Thyroid gland (tissue), 4 donors: ENCODE data around the gene ZNF746. TPM values are rescaled to one million over a fixed set of nuclear protein-coding genes. Genes with fewer than 3 reads are reported as not detected.
"Not testable (repeated sequence)": the region's sequence is repeated elsewhere in the genome, so short reads cannot be mapped to it uniquely, and the experiment has no call there.

Source experiments
- DNase-seq, 2 donors: peaks; one replicate each; pipeline ENCODE4 v3.0.0-alpha.2; 2019
- H3K27ac ChIP-seq, 3 donors: fragments of 200-600 bp; sonication (generic); 1 replicate in 2 of 3; 2 replicates in 1 of 3; pipeline ENCODE4 v1.5.1; 2016 to 2019; ENCODE audit warnings: mild to moderate bottlenecking in 1 of 3, moderate library complexity in 1 of 3
- H3K27me3 ChIP-seq: fragments of 200-600 bp; sonication (generic); one replicate; pipeline ENCODE4 v1.5.1; 2019
- H3K36me3 ChIP-seq, 2 donors: fragments of 200-600 bp; sonication (generic); one replicate each; pipeline ENCODE4 v1.5.1; 2016 to 2019
- H3K4me1 ChIP-seq, 2 donors: fragments of 200-600 bp; sonication (generic); one replicate each; pipeline ENCODE4 v1.5.1; 2017 to 2019
- H3K4me3 ChIP-seq, 3 donors: fragments of 200-600 bp; sonication (generic); replicated peaks in 1 of 3; 1 replicate in 2 of 3; 2 replicates in 1 of 3; pipeline ENCODE4 v1.5.1; 2016; ENCODE audit warnings: mild to moderate bottlenecking in 1 of 3
- H3K9me3 ChIP-seq: fragments of 200-600 bp; sonication (generic); one replicate; pipeline ENCODE4 v1.5.1; 2017
- CTCF ChIP-seq, 6 experiments: fragments of 200-600 bp in 3 of 6; fragments of 450-650 bp in 3 of 6; sonication (generic) in 3 of 6; IDR thresholded peaks; one replicate each; pipeline ENCODE4 v1.5.1; 2016 to 2019; ENCODE audit warnings: antibody characterized with exemption in 6 of 6, mild to moderate bottlenecking in 2 of 6, inconsistent platforms in 1 of 6, moderate library complexity in 1 of 6
- POLR2A ChIP-seq, 2 donors: fragments of 450-650 bp; IDR thresholded peaks; one replicate each; pipeline ENCODE4 v1.6.1; 2017; ENCODE audit warnings: antibody characterized with exemption in 2 of 2, mild to moderate bottlenecking in 2 of 2, moderate library complexity in 1 of 2
- WGBS, 2 donors: methylation state at CpG; one replicate each; pipeline ENCODE4 v1.1.5; 2017; 5-methylcytosine and 5-hydroxymethylcytosine counted together
- intact Hi-C: fragments of 100-400 bp; cut with DNase I; formaldehyde crosslinking; loops from one replicate; pipeline ENCODE4 v1.15.1; 2023
- total RNA-seq, 4 donors: library from RNA; depleted of rRNA; stranded (reverse); fragments of >200 nt; gene quantifications; one replicate each; pipeline ENCODE4 v1.2.3, GENCODE V29; 2016

Gene ZNF746
- total RNA-seq, 4 donors from 2014 or later, result 19.5 to 27.7 (median 24.0) TPM

GRCh38 chr7:149450821-149451220 lies 46.8 kb downstream of the ZNF746 start:
- H3K4me3 ChIP-seq, result no peak overlapping the region
- no peak overlapping the region for H3K27ac ChIP-seq
- H3K9me3 ChIP-seq, result no peaks in the 10 kb centered on the region
- no peak for DNase-seq
- no peaks in the 10 kb centered on the region for H3K4me1 ChIP-seq
- WGBS, 2 donors, result 92 to 96% methylated on average over 10 of the region's 10 CpGs
- H3K27me3 ChIP-seq, result no peaks in the 10 kb centered on the region
- H3K36me3 ChIP-seq, result peaks cover 48 to 59% of the 10 kb centered on the region in 2 donors
- intact Hi-C loops, result no loop called here
- TF ChIP-seq CTCF (IDR thresholded peaks at IDR 0.05), result no peak
- TF ChIP-seq POLR2A (IDR thresholded peaks at IDR 0.05), result no peak

GRCh38 chr7:149449897-149450296 lies 47.7 kb downstream of the ZNF746 start:
- TF ChIP-seq POLR2A (IDR thresholded peaks at IDR 0.05) (no peak), CTCF (IDR thresholded peaks at IDR 0.05) (no peak)
- DNase-seq, result no peak
- no peaks in the 10 kb centered on the region for H3K4me1 ChIP-seq
- H3K27ac ChIP-seq, result no peak overlapping the region
- H3K27me3 ChIP-seq, result no peaks in the 10 kb centered on the region
- no peak overlapping the region for H3K4me3 ChIP-seq
- no peaks in the 10 kb centered on the region for H3K9me3 ChIP-seq
- WGBS, 2 donors, result 97% methylated on average over 4 to 6 of the region's 6 CpGs
- H3K36me3 ChIP-seq, result peaks cover 40 to 59% of the 10 kb centered on the region in 2 donors
- intact Hi-C loops, result no loop called here

GRCh38 chr7:149448961-149449360 lies 48.6 kb downstream of the ZNF746 start:
- H3K27me3 ChIP-seq, result no peaks in the 10 kb centered on the region
- no peak overlapping the region for H3K27ac ChIP-seq
- peaks cover 31 to 56% of the 10 kb centered on the region in 2 donors for H3K36me3 ChIP-seq
- 93 to 98% methylated on average over 7 to 8 of the region's 8 CpGs for WGBS, 2 donors
- H3K9me3 ChIP-seq, result no peaks in the 10 kb centered on the region
- TF ChIP-seq POLR2A (IDR thresholded peaks at IDR 0.05) (no peak), CTCF (IDR thresholded peaks at IDR 0.05) (no peak)
- intact Hi-C loops, result no loop called here
- H3K4me3 ChIP-seq, result no peak overlapping the region
- H3K4me1 ChIP-seq, result no peaks in the 10 kb centered on the region
- no peak for DNase-seq

GRCh38 chr7:149446026-149446425 lies 51.6 kb downstream of the ZNF746 start:
- intact Hi-C loops, H3K9me3 ChIP-seq, H3K4me1 ChIP-seq, H3K27ac ChIP-seq, H3K4me3 ChIP-seq, H3K27me3 ChIP-seq, DNase-seq: not testable (repeated sequence)
- WGBS, 2 donors, result 96 to 98% methylated on average over 11 of the region's 11 CpGs
- H3K36me3 ChIP-seq, result peaks cover 24 to 48% of the 10 kb centered on the region in 2 donors

- no peak overlapping the region for H3K27ac ChIP-seq
- H3K4me3 ChIP-seq, result no peak overlapping the region
- intact Hi-C loops, result no loop called here
- no peak for DNase-seq
- peaks cover 7 to 32% of the 10 kb centered on the region in 2 donors for H3K36me3 ChIP-seq
- H3K9me3 ChIP-seq, result no peaks in the 10 kb centered on the region
- H3K4me1 ChIP-seq, result no peaks in the 10 kb centered on the region
- no peaks in the 10 kb centered on the region for H3K27me3 ChIP-seq
- TF ChIP-seq POLR2A (IDR thresholded peaks at IDR 0.05) (no peak), CTCF (IDR thresholded peaks at IDR 0.05) (no peak)
- WGBS, 2 donors, result 93 to 94% methylated on average over 6 of the region's 6 CpGs
Measured at GRCh38 chr7:149444287-149444686, 53.3 kb downstream of the ZNF746 start.

- H3K27ac ChIP-seq, result no peak overlapping the region
- no peak for DNase-seq
- TF ChIP-seq POLR2A (IDR thresholded peaks at IDR 0.05), result no peak
- no peak for TF ChIP-seq CTCF (IDR thresholded peaks at IDR 0.05)
- intact Hi-C loops, result no loop called here
- 97 to 98% methylated on average over 7 of the region's 7 CpGs for WGBS, 2 donors
- H3K27me3 ChIP-seq, result no peaks in the 10 kb centered on the region
- H3K36me3 ChIP-seq, result peaks cover 3 to 25% of the 10 kb centered on the region in 2 donors
- no peaks in the 10 kb centered on the region for H3K4me1 ChIP-seq
- H3K9me3 ChIP-seq, result no peaks in the 10 kb centered on the region
- no peak overlapping the region for H3K4me3 ChIP-seq
Measured at GRCh38 chr7:149443523-149443922, 54.1 kb downstream of the ZNF746 start.
